HFF-Myc (cell line): ENCODE measurements around the gene GAA.

ENCODE experiments used
- DNase-seq: peaks from one replicate; pipeline ENCODE4 v3.0.0-alpha.2; 2011; ENCODE audit warnings: low read depth; ENCODE audit errors: extremely low read depth
- H3K4me3 ChIP-seq: replicated peaks from 2 replicates; pipeline ENCODE4 v1.5.1; 2011; ENCODE audit warnings: low read depth, mild to moderate bottlenecking, control low read depth, low read length
- CTCF ChIP-seq: IDR thresholded peaks from 2 replicates; pipeline ENCODE4 v1.5.1; 2012; ENCODE audit warnings: mild to moderate bottlenecking, low read depth, low read length, control low read depth; ENCODE audit errors: missing control alignments

GAA gene

GRCh38 chr17:80091376-80091775 lies 10.0 kb upstream of the GAA start:
- TF ChIP-seq CTCF, result no peak
- no peak for DNase-seq

DNA sequence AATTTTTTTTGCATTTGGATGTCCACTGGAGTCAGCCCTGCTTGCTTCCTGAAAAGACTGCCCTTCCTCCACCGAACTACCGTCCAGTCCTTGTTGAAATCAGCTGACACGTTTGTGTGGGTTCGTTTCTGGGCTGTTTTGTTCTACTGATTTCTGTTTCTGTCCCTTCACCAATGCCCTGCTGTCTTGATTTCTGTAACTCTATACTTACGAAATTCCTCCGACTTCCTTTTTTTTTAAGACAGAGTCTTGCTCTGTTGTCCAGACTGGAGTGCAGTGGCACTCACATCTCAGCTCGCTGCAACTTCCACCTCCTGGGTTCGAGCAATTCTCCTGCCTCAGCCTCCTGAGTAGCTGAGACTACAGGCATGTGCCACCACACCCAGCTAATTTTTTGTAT lies 8.4 kb upstream of the GAA start:
- TF ChIP-seq CTCF, result no peak
- H3K4me3 ChIP-seq, result no peak overlapping the region
- no peak for DNase-seq

More at GRCh38 chr17:80091376-80091775, 10.0 kb upstream of the GAA start:
- H3K4me3 ChIP-seq, result no peak overlapping the region

DNA sequence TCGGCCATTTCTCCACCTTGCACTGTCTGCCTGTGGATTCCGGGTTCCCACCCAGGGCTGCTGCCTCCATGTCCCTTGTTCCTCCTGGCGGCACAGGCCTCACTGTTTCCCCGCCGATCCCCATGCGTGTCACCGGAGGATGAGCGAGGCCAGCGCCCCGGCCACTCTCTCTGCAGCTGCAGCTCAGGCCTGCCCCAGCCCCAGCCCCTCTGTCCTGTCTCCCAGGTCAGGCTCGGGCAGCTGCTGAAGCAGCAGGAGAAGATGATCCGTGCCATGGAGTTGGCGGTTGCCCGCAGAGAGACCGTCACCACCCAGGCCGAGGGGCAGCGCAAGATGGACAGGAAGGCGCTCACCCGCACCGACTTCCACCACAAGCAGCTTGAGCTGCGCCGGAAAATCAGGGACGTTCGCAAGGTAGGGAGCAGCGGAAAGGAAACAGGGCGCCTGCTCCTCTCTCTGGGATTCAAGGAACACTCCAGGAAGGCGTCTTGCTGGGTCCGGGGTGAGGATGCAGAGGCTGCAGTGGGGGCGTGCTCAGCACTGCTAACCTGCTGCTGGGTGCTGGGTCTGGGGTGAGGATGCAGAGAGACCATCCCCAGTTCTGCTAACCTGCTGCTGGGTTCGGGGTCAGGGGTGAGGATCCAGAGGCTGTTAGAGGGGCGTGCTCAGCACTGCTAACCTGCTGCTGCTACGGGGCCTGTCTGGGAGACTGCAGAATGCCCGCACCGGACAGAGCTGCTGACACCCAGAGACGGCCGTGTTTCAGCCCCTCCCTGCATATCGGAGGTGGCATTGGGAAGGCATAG lies 6.1 kb upstream of the GAA start:
- no peak overlapping the region for H3K4me3 ChIP-seq
- no peak for DNase-seq
- no peak for TF ChIP-seq CTCF

- DNase-seq, result no peak
- H3K4me3 ChIP-seq, result no peak overlapping the region
- TF ChIP-seq CTCF, result no peak
These were observed 5.4 kb upstream of the GAA start for GRCh38 chr17:80095844-80096475.

DNA sequence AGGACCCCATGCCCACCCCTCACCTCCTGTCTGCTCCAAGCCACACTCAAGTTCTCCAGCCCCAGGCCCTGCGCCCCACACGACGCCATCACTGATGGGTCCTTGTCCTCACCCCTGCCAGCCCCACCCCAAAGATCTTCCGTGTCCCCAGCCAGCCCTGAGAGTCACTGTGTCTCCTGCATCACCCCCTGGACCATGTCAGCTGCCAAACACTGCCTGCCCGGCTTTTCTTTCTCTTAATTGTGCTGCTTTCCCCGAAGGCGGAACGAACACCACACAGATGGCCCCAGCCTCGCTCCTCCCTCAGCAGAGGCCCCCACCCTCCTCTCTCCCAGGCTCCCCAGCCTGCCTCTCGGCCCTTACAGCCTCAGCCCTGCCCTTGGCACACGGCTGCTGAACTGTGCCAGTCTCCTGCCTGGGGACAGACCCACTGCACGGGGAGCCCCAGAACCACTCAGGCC lies 4.8 kb upstream of the GAA start:
- no peak overlapping the region for H3K4me3 ChIP-seq
- DNase-seq, result no peak
- no peak for TF ChIP-seq CTCF

DNA sequence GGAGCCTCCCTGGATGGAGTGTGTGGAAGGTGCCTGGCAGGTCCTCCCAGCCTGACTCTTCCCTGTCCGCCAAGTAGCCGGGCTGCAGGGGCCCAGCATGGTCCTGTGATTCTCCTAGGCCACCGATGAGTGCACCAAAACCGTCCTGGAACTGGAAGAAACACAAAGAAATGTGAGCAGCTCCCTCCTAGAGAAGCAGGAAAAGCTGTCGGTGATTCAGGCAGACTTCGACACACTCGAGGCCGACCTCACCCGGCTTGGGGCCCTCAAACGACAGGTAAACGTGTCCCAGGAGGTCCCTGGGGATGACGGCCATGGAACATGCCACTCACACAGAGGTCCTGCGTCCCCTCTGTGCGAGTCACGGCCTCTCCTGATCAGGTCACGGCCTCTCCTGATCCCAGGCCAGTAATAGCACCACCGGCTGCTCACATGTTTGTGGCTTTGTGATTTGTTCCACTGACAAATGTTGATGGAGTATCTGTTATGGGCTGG lies 4.2 kb upstream of the GAA start:
- no peak overlapping the region for H3K4me3 ChIP-seq
- no peak for DNase-seq

More for the DNA sequence above, 4.2 kb upstream of the GAA start:
- no peak for TF ChIP-seq CTCF
